IPS-11a (cell line): ENCODE data around the gene CBLB.

Source experiments
- H3K4me3 ChIP-seq: one replicate; pipeline ENCODE4 v1.5.1; 2013; ENCODE audit warnings: low read depth, low read length, control low read depth

The CBLB gene

DNA sequence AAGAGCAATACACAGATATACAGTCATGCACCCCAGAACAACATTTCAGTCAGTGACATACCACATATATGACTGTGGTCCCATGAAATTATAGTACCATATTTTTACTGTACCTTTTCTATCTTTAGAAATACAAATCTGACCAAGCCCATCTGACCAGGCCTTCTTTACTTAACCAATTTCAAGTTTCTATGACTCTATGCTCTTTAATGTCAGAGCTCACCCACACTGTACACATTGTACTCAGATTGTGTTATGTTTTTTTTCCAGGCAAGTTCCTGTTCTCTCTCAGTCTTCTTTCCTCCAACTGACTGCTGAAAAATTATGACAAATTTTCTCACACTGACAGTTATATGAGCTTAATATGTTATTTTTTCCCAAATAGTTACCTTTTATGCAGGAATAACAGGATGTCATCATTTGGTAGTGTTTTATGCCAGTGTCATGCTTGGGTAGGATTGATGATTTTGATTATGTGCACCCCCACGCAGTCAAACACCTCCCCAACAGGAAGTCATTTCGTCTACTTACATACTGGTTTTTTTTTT lies 8.0 kb upstream of the CBLB start:
- no peak overlapping the region for H3K4me3 ChIP-seq

DNA sequence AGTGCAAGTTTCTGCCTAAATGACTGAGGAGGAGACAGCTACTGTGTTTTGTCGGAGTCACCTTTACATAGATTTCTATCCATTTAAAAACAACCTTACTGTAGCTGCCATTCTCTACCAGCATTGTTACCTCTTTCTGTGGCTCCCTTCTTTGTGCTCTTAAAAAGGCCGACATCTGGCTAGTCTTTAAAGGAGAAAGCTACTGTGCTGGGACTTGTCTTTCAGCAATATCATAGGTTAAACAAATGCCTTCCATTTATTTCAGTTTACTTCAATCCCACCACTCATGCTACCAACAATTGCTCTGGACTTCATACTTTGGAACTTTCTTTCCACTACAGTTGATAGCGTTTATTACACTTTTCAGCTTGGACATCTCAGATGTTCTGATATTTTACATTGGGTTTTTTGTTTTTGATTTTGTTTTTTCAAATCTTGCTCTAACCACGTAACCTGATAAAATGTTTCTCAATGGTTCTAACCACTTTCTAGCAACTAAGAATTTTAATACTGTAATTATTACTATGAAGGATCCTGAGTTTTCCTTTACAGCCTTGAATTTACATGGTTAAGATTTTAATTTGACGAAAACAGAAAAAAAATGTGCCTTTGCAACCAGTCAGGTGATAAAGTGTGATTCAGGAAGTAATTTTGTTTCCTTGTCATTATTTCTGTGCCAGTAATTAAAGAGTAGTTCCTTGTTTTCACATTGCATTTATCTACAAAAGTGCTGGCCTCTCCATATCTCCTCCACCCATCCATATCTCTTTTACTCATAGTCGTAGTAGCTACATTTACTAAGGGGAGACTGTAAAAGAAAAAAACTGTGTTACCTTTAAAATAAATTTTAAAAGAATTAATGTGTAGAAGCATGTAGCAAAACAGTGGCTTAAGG lies 1.3 kb upstream of the CBLB start:
- H3K4me3 ChIP-seq, result peak overlapping the region; percentile 62

DNA sequence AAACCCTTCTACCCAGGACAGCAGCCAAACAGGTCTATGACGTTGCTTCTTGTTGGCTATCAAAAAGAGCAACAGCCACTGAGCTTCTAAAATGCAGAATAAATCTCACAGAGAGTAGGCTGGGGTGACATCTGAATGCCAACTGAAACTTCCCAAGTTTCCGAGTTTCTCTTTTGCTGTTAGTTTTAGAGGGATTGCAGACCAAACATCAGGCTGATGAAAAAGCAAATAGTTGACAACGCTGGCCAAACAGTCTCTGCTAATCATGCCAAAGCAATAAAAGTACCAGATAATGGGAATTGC lies 670 bp upstream of the CBLB start:
- H3K4me3 ChIP-seq, result peak overlapping the region; percentile 62

DNA sequence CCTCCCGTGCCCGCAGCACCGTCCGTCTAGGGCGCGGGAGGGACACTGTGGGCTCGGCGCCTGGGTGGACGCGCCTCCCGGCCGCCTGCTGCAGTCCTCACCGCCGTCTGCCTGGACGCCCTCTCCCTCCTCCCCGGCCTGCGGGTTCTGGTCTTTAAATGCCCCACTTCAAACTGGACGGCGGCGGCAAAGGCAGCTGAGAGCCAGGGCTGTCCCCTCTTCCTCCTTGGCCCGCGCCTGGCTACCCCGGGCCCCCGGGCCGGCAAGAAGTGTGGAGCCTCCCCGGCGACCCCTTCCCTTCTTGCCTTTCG lies 426 bp downstream of the CBLB start:
- H3K4me3 ChIP-seq, result peak overlapping the region; percentile 96

DNA sequence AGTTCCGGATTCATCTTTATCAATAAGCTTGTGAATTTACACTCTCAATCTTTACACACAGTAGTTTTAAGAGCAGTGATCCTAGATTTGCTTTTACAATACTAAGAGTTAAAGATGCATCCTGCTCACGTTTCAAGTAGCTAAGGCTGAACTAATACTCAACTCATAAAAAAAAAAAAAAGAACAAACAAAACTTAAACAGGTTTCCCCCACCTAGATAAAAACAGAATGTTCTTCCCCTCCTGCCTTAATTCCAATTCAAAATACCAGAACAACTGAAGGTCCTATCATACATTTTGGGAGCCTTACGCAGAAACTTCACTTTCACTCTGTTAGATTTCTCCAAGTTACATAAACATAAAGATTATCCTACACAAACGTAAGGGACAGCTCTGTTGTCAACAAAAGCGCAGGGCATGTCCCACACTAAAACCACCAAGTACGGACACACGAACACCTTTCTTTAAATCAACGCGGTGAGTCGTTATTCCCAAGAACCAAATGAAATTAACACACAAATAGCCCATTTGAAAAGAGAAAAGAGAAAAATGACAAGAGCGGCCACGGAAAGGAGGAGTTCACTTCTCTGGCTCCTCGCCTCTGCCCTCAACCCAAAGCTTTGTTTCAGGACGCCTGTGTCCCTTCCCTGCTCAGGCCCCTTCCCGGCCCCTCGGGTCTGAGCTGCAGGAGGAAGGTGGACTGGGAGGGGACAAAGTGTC lies 941 bp downstream of the CBLB start:
- peak overlapping the region; percentile 96 for H3K4me3 ChIP-seq

DNA sequence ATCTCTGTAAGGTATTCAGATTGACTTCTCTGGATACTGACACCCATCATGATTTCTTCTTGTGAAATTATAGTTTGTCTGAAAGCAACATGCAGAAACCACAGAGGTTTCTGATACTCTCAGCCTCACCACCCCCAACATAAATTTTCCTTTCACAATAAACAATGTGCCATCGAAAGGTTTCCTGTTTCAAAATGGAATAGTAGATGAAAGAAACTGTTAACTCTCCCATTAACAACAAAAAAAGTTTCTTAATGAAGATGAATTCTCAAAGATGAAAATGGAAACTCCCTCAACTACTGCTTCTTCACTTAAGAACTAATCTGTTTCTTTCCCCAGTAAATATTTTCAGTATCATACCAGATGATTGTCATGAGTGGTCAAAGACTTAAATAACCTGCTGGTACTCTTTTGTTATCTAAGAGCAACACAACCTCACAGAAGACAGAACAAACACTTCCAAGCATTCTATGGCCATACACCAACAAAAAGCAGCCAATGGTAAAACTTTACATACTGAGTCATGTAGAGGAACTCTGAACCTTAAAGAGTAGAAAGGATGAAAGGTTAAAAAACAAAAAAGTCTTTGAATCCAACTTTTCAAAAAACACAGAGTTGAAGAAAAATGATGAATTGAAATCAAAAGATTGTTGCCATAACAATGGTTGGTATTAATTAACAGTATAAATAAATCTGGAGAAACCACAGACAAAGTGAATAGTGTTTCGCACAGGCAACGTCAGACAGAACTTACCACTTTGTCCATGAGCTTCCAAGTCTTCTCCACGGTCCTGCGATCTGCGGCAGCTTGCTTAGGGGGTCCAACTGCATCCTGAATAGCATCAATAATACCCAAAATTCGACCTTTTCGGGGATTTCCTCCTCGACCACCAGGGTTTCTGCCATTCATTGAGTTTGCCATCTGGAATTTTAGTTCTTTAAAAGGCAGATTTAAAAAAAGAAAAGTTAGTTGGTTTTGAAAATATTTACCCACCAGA lies 1.9 kb downstream of the CBLB start:
- H3K4me3 ChIP-seq, result peak overlapping the region; percentile 96

DNA sequence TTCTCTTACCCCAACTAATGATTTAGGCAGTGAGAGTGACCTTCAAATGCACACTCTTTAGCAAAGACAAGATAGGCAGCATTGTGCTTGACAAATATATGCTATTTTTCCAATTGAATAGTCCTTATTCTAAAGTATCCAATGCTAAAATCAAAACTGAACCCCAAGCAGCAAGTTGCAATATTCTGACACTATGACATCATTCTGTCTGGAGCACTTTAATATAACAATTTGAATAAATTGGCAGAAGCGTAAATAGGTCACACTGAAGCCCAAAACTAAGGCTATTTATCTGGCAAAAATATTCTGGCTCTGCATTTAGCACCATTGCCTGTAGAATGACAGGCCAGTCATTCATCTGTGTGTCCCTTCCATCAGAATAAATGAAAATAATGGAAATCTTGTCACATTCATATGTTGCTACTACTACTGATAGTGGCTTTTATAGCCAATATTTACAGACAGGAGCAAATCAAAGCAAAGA lies 2.9 kb downstream of the CBLB start:
- no peak overlapping the region for H3K4me3 ChIP-seq

DNA sequence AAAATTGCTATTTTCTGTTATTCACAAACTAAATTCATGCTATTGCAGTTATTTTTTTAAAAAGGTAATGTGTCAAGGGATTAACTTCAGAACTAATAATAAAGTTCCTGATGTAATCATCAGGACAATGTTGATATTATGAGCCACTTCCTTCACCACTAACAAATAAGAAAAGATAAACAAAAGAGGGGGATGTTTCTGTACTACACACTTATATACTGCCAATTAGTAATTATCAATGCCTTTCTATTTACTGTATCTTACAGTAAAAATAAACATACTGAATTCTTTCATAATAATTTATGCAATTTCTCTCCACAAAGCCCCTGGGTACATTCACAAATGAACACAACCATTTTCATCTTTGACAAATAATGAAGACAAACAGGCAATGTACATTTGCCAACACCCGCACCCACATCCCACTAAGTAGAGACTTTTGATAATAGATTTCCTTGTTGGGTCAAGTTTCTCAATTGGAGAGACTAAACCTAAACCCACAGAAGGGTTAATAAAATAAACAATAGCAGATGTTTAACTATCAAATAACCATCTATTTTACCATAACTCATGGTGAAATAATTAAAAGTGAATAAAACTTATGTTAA lies 3.7 kb downstream of the CBLB start:
- no peak overlapping the region for H3K4me3 ChIP-seq

DNA sequence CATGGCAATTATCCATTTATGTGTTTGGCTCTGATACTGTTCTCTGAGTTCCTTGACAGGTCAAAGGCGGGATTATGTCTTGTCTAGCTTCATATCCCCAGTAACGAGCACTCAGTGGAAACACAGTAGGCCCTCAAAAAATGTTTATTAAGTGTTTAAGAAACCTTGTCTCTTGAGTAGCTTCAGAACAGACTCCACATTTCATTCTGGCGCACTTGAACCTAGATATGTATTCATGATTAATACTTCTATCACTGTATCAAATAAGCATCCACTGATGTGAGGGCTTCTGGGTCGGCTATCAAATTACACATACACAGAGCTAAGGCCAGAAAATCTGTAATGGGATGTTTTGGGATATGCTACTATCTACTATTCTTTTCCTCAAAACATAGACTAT lies 4.6 kb downstream of the CBLB start:
- no peak overlapping the region for H3K4me3 ChIP-seq

DNA sequence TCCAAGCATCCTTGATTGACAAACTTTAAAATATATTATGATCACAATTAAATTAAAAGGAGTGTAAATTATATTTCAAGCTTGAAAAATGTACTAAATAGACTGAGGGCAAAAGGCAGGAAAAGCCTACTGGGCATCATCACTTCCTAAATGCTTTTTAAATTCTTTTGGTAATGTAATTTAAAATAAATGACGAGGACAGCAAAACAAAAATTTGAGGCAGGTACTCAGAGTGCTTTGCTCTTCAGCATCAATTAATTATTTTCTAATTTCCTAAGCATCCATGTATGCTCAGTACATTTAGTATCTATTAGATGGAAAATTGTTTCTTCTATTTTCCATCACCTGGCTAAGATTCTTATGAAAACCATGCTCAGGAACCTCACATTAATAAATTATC lies 5.2 kb downstream of the CBLB start:
- H3K4me3 ChIP-seq, result no peak overlapping the region

DNA sequence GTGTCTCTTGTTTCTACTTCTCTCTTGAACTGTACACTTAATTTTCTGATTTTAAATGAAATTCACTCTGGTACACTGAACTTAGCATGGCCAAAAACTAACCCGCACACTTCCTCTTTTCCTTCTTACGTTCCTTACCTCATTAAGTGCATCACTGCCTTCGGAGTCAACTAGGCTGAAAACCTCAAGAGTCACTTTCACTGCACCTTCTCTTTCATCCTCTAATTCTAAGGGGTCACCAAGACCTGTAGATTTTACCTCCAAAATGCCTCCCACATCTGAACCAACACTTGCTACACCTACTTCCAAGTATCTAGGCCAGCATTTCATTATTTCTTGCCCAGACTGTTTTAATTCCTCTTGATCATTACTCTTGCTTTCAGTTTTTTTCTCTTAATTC lies 6.6 kb downstream of the CBLB start:
- H3K4me3 ChIP-seq, result no peak overlapping the region

DNA sequence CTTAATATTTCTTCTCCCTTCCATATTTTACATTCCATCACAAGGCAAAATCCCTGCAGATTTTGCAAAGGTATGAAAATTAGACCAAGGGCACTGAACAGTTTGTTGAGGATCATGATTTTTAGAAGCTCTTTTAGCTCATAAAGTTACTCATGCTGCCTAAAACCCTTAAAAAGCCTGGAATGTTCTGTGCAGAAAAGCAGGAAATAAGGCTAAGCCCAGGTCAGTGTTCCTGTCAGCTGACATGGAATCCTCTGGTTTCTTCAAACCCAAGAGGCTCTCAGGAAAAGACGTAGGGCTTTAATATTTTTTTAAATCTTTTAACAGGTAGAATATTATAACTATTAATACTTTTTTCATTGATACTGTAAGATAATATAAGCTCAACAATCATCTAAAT lies 8.2 kb downstream of the CBLB start:
- H3K4me3 ChIP-seq, result no peak overlapping the region

DNA sequence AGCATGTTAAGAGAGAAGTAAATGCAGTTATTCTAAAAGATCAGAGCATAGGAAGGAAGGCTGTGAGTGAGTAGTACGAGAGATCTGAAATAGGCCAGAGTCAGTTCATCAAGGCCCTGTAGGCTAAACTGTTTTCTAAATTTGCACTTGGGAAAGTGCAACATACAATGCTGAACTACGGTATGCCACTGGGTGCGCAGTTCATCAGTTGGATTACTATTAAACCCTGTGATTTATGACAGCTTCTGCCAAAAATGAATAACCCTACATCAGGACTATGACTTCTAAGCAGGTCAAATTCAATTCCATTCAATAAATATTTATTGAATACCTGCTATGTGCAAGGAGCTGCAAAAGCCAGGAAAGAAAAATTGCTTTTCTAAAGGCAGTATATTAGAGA lies 10.8 kb downstream of the CBLB start:
- no peak overlapping the region for H3K4me3 ChIP-seq

DNA sequence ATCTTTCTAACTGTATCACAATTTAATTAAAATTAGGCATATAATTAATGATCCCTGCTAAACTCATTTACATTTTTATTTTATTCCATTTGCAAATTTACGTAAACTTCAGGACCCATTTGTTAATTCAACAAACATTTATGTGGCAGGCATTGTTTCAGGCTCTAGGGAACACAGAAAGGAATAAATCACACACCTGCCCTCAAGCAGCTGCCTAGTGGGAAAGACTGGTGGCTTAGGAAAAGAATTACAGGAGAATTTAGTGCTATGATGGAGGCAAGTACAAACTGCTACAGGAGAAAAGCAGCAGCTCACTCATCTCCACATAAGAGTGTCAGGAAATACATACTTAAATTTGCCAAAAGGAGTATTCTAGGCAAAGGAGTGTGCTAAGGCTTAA lies 11.2 kb downstream of the CBLB start:
- H3K4me3 ChIP-seq, result no peak overlapping the region

DNA sequence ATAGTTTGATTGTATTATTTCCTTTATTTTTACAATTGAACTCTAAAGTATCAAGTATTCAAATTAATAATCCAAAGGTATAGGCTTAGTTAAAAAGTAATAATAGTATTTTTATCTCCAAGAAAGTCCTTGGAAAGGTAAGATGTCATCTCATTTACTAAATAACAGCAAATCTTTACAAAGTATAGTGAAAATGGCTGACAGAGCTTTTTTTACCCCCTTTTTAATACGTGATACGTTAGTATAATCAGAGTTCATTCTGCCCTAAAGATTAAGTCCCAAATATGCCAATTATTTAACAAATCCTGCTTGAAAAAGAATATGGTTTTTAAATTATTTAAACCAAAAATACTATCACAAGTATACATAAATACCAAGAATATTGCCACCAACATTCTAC lies 12.2 kb downstream of the CBLB start:
- H3K4me3 ChIP-seq, result no peak overlapping the region

DNA sequence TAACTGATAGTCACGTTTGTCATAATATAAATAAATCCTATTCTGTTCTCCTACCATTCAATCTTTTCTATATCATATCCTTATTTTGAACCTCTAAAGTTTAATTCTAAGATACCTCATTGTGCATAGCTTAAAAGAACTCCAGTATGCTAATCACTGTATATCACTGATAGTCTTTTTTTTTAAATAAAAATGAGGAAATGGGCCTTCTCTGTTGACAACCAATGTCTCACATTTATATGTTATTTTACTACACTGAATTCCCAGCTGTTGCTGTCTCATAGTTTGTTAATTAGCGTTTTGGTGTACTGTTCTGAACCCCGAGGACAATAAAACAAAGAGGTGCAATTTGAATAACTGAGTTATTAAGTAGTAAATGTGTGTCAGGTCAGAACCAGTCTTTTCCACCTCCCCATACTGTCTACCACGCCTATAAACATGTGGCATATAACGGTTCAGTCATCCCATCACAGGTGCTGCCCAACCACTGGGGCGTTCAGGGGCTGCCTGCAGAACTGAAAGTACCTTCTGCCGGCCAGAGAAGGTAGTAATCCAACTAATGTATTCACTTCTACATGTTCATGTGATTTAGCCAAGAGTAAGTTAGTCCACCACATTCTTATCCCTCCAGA lies 14.9 kb downstream of the CBLB start:
- H3K4me3 ChIP-seq, result no peak overlapping the region

DNA sequence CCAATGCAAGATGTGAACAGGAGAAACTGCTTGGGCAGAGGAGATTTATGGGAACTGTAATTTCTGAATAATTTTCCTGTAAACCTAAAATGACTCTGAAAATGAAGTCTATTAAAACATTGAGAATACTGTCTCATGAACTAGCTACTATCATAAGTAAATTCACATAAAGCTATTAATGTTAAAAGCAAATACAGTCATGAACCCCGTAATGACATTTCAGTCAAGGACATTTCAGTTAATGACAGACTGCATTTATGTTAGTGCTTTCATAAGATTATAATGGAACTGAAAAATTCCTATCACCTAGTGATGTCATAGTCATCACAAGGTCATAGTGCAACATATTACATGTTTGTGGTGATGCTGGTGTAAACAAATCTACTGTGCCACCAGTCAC lies 17.2 kb downstream of the CBLB start:
- no peak overlapping the region for H3K4me3 ChIP-seq

DNA sequence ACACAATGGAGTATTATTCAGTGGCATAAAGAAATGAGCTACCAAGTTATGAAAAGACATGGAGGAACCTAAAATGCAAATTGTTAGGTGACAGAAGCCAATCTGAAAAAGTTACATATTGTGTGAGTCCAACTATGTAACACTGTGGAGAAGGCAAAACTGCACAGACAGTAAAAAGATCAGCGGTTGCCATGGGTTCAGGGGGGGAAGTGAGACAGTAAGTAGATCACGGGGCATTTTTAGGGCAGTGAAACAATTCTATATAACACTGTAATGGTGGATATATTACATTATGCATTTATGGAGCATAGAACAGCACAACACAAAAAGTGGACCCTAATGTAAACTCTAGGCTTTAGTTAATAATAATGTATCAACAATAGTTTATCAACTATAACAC lies 17.6 kb downstream of the CBLB start:
- H3K4me3 ChIP-seq, result no peak overlapping the region

DNA sequence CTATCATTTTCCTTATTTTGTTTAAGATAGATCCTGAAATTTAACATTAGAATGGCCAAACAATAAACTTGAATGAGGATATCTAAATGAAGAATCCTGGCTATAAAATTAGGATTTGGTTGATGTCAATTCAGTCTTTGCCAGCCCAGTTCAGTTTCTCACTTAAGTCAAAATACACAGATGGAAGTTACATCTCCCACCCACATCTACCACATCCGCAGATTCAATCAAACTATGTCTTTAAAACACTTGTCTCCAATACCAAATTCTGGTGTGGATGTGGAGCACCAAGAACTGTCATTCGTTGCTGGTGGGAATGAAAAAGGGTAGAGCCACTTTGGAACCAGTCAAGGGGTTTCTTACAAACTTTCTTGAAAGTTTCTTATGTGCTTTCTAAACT lies 18.2 kb downstream of the CBLB start:
- no peak overlapping the region for H3K4me3 ChIP-seq

DNA sequence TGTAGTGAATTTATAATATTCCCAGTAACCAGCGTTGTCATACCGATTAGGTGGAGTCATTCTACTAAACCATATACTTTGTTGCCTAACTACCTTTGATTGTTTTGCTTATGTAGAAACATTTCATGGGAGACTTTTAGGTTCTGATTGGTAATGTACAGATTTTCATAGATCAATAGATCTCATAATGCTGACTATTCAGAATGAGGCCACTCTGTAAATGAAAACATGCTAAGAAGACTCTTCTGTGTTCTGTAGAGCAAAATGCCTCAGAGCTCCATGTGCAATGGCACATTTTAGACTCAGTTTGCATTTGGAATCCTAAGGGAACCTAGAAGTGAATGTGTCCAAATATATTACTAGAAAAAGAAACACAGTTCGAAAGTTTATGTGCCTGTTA lies 20.0 kb downstream of the CBLB start:
- H3K4me3 ChIP-seq, result no peak overlapping the region
